DMS 273 treated with DMSO at 0.1 percent for 48 hours (cell line): ENCODE data around the gene JAML.

Experiments used
- DNase-seq: peaks from one replicate; lab custom pipeline; 2025; lab: John Stamatoyannopoulos, UW

The JAML gene

GRCh38 chr11:118167906-118168305 is 56.9 kb downstream of the JAML start:
- DNase-seq = no peak

GRCh38 chr11:118167253-118167652 is 57.6 kb downstream of the JAML start:
- DNase-seq = no peak

GRCh38 chr11:118166641-118167040 is 58.2 kb downstream of the JAML start:
- no peak for DNase-seq

- no peak for DNase-seq
Measured at GRCh38 chr11:118164885-118165284, 59.9 kb downstream of the JAML start.

- DNase-seq = no peak
Measured at GRCh38 chr11:118163494-118163893, 61.3 kb downstream of the JAML start.

GRCh38 chr11:118162846-118163245 is 62.0 kb downstream of the JAML start:
- no peak for DNase-seq

GRCh38 chr11:118161786-118162185 is 63.0 kb downstream of the JAML start:
- no peak for DNase-seq

GRCh38 chr11:118157186-118157895 is 67.5 kb downstream of the JAML start:
- DNase-seq = no peak

GRCh38 chr11:118156531-118157185 is 68.2 kb downstream of the JAML start:
- DNase-seq = no peak

- no peak for DNase-seq
Measured at GRCh38 chr11:118155776-118156530, 68.9 kb downstream of the JAML start.

GRCh38 chr11:118154641-118155040 is 70.2 kb downstream of the JAML start:
- DNase-seq = no peak

- no peak for DNase-seq
Measured at GRCh38 chr11:118153976-118154375, 70.8 kb downstream of the JAML start.

GRCh38 chr11:118153516-118153915 is 71.3 kb downstream of the JAML start:
- DNase-seq = no peak

- DNase-seq = no peak
Measured at GRCh38 chr11:118152552-118153471, 72.0 kb downstream of the JAML start, which contains the start of gene SCN4B. SCN4B (minus strand) TSS chr11:118152823; CDS start chr11:118152673, 150 bp downstream.

- no peak for DNase-seq
Measured at GRCh38 chr11:118152020-118152551, 72.7 kb downstream of the JAML start.

GRCh38 chr11:118151431-118151830 is 73.4 kb downstream of the JAML start:
- no peak for DNase-seq

- DNase-seq = no peak
Measured at GRCh38 chr11:118149493-118149892, 75.3 kb downstream of the JAML start.

- no peak for DNase-seq
Measured at GRCh38 chr11:118148856-118149255, 76.0 kb downstream of the JAML start.

GRCh38 chr11:118148240-118148639 is 76.6 kb downstream of the JAML start:
- DNase-seq = no peak

- DNase-seq = no peak
Measured at GRCh38 chr11:118147502-118147901, 77.3 kb downstream of the JAML start.

- DNase-seq = no peak
Measured at GRCh38 chr11:118146554-118146953, 78.3 kb downstream of the JAML start.
